HL-60/S4 (cell line): Measurements from ENCODE around the gene RPS6KA2.
"Not testable (repeated sequence)": the region's sequence is repeated elsewhere in the genome, so short reads cannot be mapped to it uniquely, and the experiment has no call there.

Source experiments
- in situ Hi-C: fragments of 300-500 bp; cut with MboI; formaldehyde crosslinking; loops from 2 replicates; pipeline ENCODE4 v1.14.3; 2022; ENCODE audit warnings: low sequenced_read_pairs

The RPS6KA2 gene

DNA sequence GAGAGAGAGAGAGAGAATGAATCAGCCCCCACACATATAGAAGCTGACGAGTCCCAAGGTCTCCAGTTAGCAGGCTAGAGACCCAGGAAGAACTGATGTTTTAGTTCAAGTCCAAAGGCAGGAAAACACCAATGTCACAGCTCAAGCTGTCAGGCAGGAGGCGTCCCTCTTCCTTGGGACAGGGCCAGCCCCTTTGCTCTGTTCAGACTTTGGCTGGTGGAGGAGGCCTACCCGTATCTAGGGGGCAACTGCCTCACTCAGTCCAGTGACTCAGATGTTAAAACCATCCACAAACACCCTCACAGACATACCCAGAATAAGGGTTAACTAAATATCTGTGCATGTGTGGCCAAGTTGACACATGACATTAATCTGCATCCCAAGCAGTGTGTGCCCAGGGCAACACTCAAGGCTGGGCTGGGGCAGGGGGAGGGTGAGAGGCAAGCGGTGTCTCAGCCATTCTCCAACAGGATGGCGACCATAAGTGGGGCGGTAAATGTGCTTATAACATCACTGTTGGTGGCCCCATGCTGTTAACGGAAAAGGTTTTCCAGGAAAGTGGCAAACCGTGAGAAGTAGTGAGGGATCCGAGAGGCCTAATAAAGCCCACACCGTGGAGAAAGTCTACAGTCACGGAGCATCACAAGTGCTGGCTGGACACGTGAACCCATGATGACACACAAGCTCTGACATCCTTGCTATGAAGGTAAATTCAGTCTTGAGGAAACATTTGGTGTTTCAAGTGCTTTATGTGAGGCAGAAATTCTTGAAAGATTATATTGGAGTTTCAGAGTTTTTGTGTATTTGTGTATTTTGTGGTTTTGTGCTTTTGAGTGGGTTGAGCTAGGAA, 68.7 kb downstream of the RPS6KA2 start:
- in situ Hi-C loops, result no loop called here

DNA sequence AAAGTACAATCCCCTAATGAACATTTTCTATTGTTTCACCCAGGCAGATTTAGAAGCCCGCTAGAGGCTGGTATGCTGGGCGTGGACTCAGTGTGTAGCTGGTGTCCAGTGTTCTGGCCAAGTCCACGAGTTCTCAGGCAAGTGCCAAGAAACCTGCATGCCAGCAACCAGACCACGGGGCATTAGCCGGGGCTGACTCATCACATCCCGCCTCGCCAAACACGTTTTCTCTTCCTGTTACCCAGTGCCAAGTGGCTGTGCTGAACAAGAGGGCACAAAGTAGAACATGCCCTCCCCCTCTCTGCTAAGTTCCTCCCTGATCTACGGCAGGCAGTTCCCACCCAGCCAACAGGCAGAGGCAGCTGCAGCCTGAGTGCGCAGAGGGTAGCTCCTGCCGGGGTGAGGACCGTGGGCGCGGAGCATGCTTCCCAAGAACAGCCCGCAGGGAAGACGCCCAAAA, 70.2 kb downstream of the RPS6KA2 start:
- in situ Hi-C loops, result no loop called here

DNA sequence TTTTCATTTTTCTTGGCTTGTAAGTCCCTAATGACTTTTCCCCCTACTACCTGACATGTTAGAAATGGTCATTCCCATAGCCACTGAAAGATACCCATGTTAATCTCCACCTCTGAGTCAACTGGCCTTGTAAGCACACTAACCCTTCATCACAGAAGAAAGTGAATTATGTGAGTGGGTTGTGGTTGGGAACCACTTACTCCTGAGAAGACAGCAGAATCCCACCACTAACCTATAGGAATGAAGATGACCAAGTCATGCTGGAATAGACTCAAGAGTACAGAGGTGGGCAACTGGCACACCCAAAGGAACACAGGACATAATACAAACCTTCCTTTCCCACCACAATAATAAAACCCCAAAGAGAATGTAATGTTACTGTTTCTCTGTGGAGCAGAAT, 70.7 kb downstream of the RPS6KA2 start:
- in situ Hi-C loops, result no loop called here

DNA sequence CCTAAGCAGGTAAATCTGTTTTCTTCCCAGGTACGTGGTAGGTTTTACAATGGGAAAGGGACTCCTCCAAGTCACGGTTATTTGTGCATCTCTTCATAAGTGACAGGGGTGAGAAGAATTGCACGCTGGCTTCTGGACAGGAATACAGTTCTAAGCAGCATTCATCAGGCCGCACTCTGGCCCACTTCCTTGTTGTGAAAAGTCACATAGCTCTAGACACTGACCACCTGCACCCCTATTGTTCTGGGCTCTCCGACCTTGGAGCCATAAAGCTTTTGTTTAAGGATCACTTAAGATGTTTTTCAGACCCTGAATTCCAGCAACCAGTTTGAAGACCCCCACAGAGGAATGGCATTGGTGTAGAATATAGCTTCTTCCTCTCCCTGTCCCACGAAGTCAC, 72.0 kb downstream of the RPS6KA2 start:
- in situ Hi-C loops, result no loop called here

DNA sequence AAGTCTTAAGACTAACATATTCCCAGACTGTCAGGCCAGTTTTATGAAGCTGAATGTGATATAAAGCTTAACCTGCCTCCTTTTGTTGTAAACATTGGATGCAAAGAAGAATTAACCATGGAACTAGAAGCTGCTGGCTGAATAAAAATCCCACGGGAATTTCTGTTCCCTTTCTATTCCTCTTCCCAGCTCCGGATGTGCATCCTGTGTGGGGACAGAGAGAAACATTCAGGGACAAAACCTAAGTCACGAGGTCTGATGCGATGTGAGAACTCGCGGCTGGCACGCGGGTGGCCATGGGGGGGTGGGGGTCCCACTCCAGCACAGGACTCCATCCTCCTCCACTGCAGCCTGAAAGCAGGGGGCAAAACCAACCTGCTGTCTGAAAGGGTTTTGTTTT, 72.7 kb downstream of the RPS6KA2 start:
- in situ Hi-C loops, result no loop called here

DNA sequence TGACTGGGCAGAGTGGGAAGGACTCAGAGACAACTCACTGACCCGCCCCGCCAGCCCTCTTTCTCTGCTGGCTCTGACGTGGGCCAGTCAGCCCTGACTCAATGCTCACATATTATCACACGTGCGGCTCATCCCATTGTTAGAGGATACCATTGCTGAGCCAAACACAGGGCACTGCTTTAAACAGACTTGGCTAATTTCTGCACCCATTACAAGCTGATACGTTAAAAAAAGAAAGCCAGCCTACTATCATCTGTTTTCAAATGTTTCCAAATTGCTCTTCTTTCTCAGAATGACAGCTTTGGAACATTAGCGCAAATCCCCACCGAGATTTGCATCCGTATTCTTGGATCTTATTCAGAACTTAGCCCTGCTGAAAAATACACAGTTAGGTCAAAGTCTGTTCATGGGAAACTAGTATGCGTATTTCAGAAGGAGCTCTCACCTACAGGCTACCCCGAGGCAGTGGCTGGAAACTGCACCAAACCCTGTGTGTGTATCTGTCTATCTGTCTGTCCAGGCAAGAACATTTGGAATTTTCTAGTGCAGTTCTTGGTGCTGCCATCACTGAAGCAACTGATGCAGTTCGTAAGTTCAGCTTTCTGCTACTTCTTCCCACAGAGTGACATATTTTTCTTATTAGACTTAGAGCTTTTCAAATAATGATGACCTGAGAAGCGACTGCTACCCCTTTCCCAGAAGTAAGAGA, 73.3 kb downstream of the RPS6KA2 start:
- in situ Hi-C loops, result no loop called here

DNA sequence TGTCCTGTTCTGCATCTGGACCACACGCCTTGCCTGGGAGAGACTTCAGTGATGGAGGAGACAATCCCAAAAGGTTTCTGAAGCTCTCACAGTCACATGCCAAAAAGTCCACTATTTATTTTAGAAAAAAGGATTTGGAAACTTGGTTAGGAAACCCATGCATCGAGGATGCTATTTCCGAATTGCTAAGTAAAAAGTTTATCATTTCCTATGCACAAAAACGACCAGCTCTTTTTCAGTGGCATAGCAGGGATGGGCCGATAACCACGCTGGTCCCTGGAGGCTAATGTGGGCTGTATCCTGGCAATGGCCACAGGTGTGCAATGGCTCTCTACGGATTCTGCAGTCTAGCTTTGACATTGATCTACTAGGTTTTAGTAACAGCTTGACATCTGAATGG, 74.5 kb downstream of the RPS6KA2 start:
- in situ Hi-C loops, result no loop called here

DNA sequence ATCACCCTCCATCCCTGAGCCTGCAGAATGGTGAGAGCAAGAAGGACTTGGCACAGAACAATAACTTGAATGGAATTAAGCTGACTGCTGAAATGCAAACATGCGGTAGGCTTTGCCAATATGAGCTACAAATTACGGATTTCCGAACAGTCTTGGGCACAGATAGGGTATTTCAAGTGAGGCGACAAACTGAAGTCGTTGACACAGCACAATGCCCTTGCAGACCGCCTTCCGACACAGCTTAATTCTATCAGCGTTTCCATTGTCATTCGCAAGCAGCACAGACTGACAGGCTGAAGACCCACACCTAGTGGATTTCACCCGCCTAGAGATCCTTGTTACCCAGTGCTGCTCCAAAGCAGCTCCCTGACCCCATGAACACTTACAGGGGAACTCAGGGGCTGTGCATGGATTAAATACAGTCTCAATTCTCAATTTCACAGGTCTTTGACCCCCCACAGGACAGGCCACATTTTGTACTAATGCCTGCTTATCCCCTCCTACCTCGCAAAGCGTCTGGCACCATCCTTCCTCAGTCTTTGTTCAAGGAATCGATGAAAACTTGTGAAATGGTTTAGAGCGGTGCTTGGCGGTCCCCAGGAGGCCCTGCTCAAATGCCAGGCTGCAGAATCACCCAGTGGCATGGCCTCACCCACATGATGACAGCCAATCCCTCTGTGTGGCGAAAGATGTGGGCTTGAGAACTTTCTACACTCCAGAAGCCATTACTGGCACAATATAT, 75.1 kb downstream of the RPS6KA2 start:
- in situ Hi-C loops, result no loop called here

DNA sequence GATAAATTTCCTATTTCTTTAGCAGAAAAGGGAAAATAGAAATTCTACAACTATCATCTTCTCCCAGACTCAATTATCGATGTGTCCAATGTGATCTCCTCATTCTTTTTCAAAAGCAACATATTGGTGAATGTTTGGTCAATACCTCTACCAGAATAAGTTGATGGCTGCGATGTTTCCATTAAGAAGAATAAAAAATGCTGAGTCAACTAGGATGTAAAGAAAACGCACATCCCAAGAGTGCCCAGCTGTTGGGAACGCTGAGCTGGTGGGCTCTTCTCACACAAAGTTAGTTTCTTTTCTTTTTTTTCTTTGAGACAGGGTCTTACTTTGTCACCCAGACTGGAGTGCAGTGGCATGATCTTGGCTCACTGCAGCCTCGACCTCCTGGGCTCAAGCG, 80.4 kb downstream of the RPS6KA2 start:
- in situ Hi-C loops, result no loop called here

DNA sequence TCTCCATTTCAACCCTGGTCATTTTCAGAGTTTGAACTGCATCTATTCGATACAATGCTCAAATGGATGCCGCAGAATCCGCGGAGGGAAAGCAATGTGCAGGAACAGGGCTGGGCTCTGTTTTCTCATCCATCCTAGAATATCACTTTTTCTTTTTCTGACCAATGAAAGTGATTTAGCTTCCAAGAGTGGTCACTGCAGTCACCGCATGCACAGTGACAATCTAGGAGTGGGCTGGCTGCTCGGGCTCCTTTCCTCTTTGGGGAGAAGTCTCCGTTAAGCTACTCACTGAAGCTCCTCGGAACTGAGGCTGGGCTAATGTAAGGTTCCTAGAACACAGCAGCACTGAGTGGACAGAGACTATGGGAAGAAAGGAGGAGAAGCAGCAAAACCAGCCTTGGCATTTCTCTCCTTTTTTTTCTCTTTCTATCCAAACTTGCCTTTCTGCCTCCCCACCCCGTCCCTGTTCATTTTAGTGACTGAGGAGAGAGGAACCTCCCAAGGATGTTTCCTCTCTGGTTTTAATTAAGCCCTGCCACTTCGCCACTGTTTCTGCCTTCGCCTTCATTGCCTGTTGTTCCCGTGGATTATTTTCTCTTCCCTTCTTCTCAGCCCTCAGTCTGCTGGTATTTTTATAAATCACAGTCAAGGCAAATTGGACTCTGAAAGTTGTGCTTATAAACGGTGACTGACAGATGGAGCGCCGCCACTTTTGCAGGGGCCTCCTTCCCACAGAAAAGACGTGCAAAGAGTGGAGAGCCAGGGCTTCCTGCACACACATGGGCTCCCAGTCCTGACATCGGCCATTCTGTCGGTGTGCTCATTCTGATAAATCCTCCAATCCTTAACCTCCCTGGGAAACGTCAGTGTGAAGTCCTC, 81.7 kb downstream of the RPS6KA2 start:
- in situ Hi-C loops, result no loop called here

DNA sequence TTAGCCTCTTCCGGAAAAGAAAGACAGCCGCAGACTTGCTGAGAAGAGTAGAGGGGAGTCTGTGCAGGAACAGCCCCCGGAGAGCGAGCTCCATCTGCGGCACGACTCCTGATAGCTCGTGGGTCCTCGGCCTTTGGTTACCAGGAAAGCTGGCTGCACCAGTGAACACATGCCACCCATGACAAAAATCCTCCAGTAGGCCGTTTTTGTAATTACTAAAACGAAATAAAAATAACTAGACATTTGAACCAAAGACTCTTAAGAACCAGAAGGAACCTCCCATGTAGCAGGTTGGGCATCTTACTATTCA, 82.8 kb downstream of the RPS6KA2 start:
- in situ Hi-C loops, result no loop called here

DNA sequence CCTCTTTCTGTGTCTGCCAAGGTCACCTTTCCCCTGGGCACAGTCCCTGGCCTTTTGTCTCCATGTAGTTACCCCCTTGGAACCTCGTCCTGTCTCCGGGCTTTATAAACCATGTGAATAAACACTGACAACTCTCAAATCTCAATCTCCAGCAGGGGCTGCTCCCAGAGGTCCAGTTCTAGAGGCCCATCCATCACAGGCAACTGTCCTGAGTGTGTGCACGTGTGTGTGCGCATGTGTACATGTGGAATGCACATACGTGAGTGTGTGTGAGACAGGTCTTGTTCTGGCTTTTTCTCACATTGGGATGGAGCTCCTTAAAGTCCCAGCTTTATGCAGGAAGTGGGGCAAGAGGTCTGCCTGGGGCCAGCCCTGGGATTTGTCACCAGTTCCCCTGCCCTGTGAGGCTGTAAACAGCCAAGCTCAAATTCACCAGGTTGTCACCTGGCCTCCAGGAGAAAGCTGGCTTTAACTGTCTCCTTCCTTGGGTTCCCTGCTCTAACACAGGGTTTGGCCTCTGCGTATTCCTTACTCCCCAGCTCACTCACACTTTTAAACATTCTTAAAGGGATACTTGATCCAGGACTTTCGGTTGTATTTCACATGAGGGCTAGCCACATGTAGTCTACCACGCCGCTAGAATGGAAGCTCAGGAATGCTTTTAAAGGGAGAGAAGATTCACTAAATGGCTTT, 83.3 kb downstream of the RPS6KA2 start:
- in situ Hi-C loops, result no loop called here

DNA sequence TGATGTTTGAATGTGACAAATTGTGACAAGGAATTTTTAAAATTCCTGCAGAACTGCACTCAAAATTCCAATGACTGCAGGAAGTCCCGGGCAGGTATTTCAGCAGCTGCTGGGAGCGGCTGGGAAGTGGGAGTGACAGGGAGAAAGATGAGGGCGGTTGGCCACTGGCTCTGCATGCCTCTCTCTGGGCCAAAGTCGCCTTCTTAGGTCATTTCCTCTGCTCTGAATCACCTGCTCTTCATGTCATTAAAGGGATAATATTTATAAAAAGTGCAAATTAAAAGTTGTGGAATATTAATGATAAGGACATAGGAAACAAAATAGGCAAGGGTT, 84.5 kb downstream of the RPS6KA2 start:
- in situ Hi-C loops, result no loop called here

DNA sequence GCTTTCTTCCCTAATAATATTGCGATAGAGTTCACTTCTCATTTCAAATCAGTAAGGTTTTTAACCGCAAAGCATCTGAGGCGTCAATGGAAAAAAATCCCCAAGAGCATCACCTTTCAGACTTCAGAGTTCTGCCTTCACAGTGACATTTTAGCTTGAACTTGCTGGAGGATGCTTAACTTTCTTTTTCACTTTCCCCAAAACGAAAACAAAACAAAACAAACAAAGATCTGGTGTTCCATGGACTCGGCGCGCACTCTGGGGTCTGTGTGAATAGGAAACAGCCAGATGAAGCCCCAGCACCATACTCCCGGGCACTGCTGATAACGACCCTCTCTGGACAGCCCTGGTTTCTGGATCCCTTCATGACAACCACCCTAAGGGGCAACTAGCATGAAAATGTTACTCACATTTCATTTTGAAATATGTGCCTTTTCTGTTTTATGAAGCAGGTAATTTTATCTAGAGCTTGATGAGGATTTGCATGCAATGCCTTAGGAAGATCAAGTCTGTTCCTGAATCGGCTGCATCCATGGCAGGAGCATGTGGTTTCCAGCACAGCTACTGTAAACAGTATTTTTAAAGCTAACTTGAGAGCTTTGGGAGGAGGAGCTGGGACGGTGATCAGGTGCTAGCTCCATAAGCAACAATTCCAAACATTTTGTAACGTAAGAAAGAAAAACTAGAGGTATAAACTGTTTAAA, 85.0 kb downstream of the RPS6KA2 start:
- in situ Hi-C loops, result no loop called here

DNA sequence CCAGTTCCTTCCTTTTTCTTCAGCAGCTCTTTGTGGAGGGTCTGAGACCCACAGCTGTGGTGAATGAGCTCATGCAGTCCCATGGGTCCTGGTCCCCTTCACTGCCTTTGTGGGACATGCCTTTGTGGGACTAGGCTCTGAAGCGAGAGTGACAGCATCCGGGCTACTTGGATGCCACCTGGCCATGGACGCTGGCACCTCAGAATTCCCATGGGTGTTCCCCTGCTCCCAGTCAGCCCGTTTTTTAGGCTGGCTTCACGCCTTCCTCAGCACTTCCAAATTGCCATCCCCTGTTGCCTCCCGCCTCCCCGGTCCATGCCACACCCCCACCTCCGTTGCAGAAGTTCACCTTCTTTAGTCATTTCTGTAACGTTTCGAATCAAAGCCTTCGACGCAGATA, 85.7 kb downstream of the RPS6KA2 start:
- in situ Hi-C loops, result no loop called here

DNA sequence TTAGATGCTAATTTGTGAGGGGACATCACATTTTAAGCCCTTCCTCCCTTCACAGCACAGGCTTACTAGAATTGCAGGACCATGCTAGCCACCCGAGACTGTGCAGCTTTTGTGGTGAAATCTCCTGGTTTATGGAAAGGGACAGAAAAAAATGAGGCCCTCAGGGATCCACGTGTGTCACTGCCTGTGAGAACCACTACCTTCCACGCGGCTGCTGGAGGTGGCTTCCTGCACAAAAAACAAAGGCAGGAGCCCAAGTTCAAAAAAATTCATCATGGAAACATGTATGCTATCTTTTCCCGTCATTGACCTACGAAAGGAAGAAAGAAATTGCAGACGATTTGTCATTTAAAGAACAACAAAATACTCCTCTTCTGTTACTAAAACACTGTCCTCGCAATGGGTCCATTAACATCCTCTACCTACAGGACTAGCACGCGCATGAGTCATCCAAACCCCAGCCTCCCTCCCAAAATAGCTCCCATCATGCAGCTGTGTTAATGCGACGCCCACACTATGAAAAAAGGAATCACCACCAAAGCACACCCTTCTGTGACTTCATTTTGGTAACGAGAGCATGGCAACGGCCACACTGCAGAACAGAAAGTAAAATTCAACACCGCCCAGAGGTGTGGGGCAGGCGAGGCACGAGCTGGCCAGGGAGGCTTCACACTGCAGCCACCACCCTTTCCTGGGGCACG, 86.3 kb downstream of the RPS6KA2 start:
- in situ Hi-C loops, result no loop called here

DNA sequence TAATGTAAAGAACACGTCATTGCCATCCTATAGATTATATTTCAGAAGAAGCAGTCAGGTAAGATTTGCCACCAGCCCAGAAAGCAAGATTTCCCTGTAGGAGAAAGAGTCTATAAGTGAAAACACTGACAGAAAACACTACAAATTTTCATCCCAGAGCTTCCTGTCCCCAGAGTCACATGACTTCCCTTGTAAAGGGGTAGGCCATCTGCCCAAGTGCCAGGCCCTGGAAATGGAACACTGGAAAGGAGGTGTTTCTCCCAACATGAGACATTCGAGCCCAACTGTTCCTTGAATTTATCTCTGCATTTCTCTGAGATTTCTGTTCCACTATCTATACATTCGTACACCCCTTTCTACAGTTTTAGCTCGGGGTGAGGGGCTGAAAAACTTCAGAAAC, 87.5 kb downstream of the RPS6KA2 start:
- in situ Hi-C loops, result no loop called here

DNA sequence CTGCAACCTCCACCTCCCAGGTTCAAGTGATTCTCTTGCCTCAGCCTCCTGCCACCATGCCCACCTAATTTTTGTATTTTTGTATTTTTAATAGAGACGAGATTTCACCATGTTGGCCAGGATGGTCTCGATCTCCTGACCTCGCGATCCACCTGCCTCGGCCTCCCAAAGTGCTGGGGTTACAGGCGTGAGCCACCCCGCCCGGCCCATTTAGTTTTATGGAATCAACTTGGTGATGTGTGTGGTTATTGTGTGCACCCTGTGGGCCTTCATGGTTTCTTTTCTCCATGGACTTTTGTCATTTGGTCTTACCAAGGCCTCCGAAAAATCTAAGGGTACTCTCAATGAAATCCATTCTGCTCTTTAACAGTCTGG, 88.1 kb downstream of the RPS6KA2 start:
- in situ Hi-C loops, result not testable (repeated sequence)

DNA sequence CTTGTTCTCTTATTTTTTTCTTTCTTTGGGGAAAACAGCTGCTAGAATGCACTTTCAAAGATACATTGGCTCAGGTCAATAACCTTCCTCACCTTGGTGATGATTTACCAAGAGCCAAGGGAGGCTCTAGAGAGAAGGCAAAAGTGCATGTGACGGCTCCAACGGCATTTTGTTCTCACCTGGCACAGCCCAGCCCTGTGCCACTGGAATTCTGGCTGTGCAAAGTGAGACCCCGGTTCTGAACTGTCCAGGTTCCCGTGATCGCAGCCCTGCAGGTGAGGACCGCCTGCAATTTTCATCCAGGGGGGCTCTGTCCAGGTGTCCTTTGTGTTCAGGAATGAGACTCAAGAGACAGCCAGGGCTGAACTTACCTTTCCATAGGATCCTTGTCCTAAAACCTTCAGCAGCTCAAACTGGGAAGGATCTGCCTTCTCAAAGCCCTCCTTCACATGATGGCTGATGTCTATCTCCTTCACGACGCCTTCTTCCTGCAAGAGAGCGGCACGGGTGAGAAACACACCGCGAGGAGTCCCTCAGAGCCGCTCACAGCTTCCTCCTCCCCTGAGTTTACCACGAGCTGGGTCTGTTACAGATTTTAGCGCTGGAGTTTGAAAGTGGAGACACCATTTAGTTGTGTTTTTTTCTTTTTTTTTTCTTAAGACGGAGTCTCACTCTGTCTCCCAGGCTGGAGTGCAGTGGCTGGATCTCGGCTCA, 88.6 kb downstream of the RPS6KA2 start:
- in situ Hi-C loops, result no loop called here
